COLO829 (cell line): ENCODE measurements around the gene RNF212.

Experiments used
- DNase-seq: peaks from one replicate; pipeline ENCODE4 v3.0.0; 2012; ENCODE audit warnings: low spot score

The RNF212 gene

GRCh38 chr4:1115528-1116293 lies 2.3 kb upstream of the RNF212 start:
- no peak for DNase-seq

DNA sequence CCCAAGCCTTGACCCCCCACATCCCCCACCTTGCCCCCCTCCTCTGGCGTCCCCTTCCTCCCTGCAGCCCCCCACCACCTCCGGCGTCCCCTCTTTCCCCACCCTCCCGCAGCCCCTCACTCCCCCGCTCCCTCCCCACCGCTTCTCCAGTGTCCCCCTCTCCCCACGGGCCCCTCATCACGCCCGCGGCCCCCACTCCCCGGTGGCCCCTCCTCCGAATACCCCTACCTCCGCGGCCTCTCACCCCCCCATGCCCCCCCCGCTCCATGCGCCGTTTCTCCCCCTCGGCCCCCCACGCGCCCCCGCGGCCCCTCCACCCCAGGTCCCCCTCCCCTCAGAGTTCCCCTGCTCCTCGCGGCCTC lies 562 bp downstream of the RNF212 start:
- DNase-seq: no peak

DNA sequence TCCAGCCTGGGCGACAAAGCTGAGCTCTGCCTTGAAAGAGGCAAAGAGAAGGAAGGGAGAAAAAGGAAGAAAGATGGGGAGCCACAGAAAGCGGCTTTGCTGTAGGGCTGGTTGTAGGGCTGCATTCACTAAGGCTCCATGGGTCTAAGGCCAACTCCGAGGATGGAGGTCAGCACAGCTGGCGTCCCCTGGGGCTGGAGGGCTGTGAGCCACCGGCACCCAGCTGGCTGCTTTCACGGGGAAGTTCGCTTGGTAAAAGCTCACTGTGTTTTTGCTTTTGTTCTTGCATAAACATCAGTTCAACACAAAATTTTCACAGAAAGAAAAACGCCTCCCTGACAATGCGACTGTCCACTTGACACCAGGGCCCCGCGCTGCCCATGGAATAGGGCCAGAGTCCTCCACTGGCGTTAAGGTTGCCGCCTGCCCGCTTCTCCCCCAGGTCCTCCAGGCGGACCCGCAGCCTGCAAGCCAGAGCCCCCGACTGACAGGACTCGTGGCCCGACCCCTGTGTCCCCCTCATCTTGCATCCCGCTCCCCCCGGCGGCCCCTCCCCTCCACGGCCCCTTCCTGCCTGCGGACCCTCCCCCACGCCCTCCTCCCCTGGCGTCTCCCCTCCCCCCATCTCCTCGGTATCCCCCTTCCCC lies 1.1 kb downstream of the RNF212 start:
- no peak for DNase-seq

DNA sequence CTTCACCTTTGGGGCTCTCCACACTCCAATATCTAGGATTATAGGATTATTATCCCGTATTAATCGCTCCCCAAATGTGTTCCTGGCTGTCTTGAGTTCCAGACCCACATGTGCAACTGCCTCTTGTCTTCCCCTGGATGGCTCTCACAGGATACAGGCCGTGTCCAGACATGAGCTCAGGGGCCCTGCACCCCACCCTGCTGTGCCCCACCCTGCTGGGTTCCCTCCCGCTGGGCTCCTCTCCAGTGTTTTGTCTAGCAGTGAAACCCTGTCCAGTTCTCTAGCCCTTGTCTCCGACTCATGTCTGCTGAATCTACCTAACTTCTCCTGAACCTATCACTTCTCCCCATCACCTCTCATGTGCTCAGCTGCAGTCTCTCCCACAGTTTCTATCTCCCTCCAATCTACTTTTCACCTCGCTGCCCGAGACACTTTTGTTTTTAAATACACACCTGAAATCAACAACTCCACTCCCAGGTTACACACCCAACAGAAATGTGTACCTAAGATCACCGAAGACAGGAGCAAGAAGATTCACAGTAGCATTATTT lies 2.0 kb downstream of the RNF212 start:
- no peak for DNase-seq

- no peak for DNase-seq
These were observed 3.4 kb downstream of the RNF212 start for GRCh38 chr4:1109898-1110506.

GRCh38 chr4:1109333-1109732 lies 4.0 kb downstream of the RNF212 start:
- DNase-seq: no peak

DNA sequence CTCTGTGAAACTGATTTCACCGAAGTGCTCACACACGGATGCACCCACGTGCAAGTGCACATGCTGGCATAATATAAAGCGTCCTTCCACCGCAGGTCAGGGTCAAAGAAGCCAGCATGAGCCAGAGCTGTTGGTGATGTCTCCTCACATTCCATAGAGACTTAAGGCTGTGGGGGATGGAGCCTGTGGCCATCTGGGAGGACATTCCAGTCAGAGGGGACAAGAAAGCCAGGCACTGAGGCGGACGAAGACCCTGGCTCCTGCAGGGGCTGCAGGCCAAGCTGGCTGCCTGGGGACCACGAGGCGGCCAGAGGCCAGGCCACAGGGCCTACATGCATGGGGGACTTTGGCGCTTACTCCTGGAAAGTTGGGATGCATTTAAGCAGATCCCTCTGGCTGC lies 7.7 kb downstream of the RNF212 start:
- DNase-seq: no peak

DNA sequence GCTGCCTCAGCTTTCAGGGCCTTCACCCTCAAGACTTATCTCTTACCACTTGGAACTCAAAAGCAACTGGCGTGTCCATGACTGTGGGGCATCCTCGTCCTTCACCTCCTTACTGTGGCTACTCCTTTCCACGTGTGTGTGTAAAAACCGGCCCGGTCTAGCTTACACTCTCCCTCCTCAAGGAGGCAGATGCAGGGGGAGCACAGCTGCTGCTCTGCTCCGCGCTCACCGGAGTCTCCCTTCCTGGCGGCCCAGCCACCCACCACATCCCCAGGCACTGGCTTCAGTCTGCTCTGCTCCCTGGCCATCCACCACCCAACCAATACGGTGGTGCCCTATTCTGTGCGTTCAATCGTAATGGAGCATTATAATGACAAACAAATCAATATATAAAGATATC lies 8.3 kb downstream of the RNF212 start:
- no peak for DNase-seq

GRCh38 chr4:1104647-1105046 lies 8.7 kb downstream of the RNF212 start:
- no peak for DNase-seq

GRCh38 chr4:1099684-1100335 lies 13.6 kb downstream of the RNF212 start:
- no peak for DNase-seq

GRCh38 chr4:1099270-1099669 lies 14.1 kb downstream of the RNF212 start:
- no peak for DNase-seq

- no peak for DNase-seq
These were observed 14.9 kb downstream of the RNF212 start for GRCh38 chr4:1098311-1098925.

- no peak for DNase-seq
These were observed 15.8 kb downstream of the RNF212 start for GRCh38 chr4:1097553-1097952.

DNA sequence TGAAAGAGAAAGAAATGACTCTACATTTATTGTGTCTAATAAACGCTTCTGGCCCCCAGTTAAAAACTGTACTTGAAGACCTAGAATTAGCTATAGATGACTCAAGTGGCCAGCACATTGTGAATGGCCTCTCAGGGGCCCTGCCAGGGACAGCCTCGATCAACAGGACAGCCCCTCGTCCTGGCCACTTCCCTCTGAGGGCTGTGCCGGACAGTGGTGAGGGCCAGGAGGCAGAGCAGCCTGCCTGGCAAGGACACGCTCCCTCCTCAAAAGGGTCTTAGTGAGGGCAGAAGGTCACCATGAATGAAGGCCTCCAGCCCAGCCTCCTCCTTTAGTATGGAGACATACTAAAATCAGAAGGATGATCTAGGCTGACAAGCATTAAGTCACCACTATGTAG lies 16.5 kb downstream of the RNF212 start:
- no peak for DNase-seq

DNA sequence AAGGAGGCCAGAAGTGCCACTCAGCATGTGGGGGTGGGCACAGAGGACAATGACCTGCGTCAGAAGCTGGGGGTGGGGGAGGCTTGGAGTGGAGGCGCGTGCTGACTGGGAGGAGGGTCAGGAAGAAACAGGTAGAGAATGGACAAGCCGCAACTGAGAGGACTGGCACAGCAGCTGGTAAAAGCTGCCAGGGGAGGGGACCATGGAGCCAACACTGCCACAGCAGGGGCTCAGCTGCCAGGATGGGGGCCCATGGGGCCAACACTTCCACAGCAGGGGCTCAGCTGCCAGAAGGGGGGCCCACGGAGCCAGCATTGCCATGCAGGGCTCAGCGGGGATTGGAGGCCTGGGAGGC lies 19.1 kb downstream of the RNF212 start:
- no peak for DNase-seq

GRCh38 chr4:1093391-1094335 lies 19.7 kb downstream of the RNF212 start:
- no peak for DNase-seq

GRCh38 chr4:1092983-1093361 lies 20.4 kb downstream of the RNF212 start:
- no peak for DNase-seq

DNA sequence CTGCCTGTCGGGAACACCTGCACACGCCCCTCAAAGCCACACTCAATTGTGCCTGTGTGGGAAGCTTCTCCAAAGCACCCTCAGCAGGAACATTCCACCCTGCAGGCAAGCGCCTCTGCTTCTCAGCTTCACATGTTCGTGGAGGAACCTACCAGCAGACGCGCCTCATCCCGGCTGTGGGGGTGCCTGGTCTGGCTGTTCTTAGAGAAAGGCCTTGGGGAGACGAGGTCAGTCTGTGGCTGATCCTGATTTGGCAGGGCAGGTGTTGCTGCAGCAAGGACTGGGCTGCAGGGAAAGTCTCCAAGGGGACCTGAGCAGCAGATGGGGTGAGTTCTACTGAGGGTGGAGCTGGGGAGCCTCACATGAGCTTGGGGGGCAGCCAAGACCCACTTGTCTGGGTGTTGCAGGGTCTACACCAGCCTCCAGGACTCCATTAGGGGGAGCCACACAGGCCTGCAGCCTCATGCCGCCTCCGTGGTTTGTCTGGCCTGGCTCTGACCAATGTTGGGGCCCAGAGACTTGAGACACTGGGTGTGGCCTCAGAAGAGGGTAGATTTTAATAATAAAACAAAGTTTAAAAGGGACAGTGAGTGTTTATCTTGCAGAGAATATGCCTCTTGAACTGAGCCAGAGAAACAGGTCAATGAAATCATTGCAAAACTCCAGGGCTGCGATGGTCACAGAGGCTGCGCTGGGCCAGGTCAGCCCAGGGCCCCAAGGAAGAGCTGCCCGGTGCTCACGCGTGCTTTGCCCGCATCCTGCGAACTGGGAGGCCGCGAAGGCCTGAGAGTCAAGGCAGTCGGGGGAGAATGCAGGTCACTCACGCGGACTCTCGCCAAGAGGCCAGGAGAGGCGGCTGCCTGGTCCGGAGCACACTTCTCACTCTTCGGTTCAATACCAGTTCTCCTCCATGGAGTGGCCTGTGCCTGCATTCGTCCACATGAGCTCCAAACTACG lies 21.1 kb downstream of the RNF212 start:
- no peak for DNase-seq

GRCh38 chr4:1091561-1091995 lies 21.8 kb downstream of the RNF212 start:
- DNase-seq: no peak
